PC-3 (cell line): ENCODE data around the gene KLHDC3. TPM values are rescaled to one million over a fixed set of nuclear protein-coding genes. Genes with fewer than 3 reads are reported as not detected.

Source experiments
- ATAC-seq: fragments of 200-7000 bp; cut with Tn5 transposase; 2 replicates; pipeline ENCODE4 v1.9.1; 2020; ENCODE audit warnings: mild to moderate bottlenecking, moderate library complexity
- BruUV-seq: library from RNA; stranded (reverse); fragments of 400-500 nt; replicated peaks from 2 replicates; lab custom pipeline; 2021; lab: Mats Ljungman, UMichigan
- CTCF ChIA-PET: fragments of 300-600 bp; sonication (Branson Sonifier 250); formaldehyde crosslinking; loops from one replicate; lab custom pipeline; 2022; ENCODE audit warnings: antibody characterized with exemption; lab: Charles Lee
- POLR2A ChIA-PET: fragments of 300-600 bp; sonication (Branson Sonifier 250); formaldehyde crosslinking; loops from one replicate; lab custom pipeline; 2022; ENCODE audit warnings: antibody characterized with exemption; ENCODE audit not compliant: unreplicated experiment; lab: Charles Lee
- DNase-seq: peaks from one replicate; pipeline ENCODE4 v3.0.0-alpha.2; 2015
- H2AFZ ChIP-seq: fragments of 300-600 bp; sonication (generic); 2 replicates; pipeline ENCODE4 v1.6.0; 2016; ENCODE audit warnings: antibody characterized with exemption, low read length
- H3F3A ChIP-seq: fragments of 300-600 bp; sonication (generic); one replicate; pipeline ENCODE4 v1.6.0; 2017; ENCODE audit warnings: antibody characterized with exemption, low read length, control low read depth, mild to moderate bottlenecking; ENCODE audit not compliant: unreplicated experiment
- H3K27ac ChIP-seq: fragments of 300-600 bp; sonication (generic); 2 replicates; pipeline ENCODE4 v1.5.1; 2016; ENCODE audit warnings: mild to moderate bottlenecking, low read length
- H3K27me3 ChIP-seq: fragments of 300-600 bp; sonication (generic); 2 replicates; pipeline ENCODE4 v1.6.1; 2016; ENCODE audit warnings: low read length, mixed read lengths
- H3K36me3 ChIP-seq: fragments of 300-600 bp; sonication (generic); 2 replicates; pipeline ENCODE4 v1.6.1; 2016; ENCODE audit warnings: low read depth, mixed run types, low read length, mixed read lengths
- H3K4me1 ChIP-seq: fragments of 300-600 bp; sonication (generic); 2 replicates; pipeline ENCODE4 v1.5.1; 2016; ENCODE audit warnings: low read length; ENCODE audit not compliant: insufficient read depth
- H3K4me2 ChIP-seq: fragments of 300-600 bp; sonication (generic); 2 replicates; pipeline ENCODE4 v1.6.0; 2016; ENCODE audit warnings: low read length
- H3K4me3 ChIP-seq: fragments of 300-600 bp; sonication (generic); 2 replicates; pipeline ENCODE4 v1.5.1; 2016; ENCODE audit warnings: mild to moderate bottlenecking, low read length, mixed read lengths
- H3K79me2 ChIP-seq: fragments of 300-600 bp; sonication (generic); 2 replicates; pipeline ENCODE4 v1.6.1; 2017; ENCODE audit warnings: low read length, mixed read lengths
- H3K9ac ChIP-seq: fragments of 300-600 bp; sonication (generic); 2 replicates; pipeline ENCODE4 v1.6.0; 2016; ENCODE audit warnings: mild to moderate bottlenecking, low read length
- H3K9me2 ChIP-seq: fragments of 300-600 bp; sonication (generic); replicated peaks from 2 replicates; pipeline ENCODE4 v1.6.1; 2016; ENCODE audit warnings: mixed run types, low read length, mixed read lengths
- H3K9me3 ChIP-seq: fragments of 300-600 bp; sonication (generic); 2 replicates; pipeline ENCODE4 v1.6.1; 2016; ENCODE audit warnings: low read length, mixed read lengths
- H4K20me1 ChIP-seq: fragments of 300-600 bp; sonication (generic); 2 replicates; pipeline ENCODE4 v1.6.1; 2016; ENCODE audit warnings: low read length, mixed read lengths
- EZH2 ChIP-seq: fragments of 300-600 bp; sonication (generic); IDR thresholded peaks from one replicate; pipeline ENCODE4 v1.6.1; 2017; ENCODE audit warnings: antibody characterized with exemption, mild to moderate bottlenecking, low read length; ENCODE audit not compliant: unreplicated experiment
- EZH2phosphoT487 ChIP-seq: fragments of 300-600 bp; sonication (generic); IDR thresholded peaks from 2 replicates; pipeline ENCODE4 v1.6.1; 2018; ENCODE audit warnings: mild to moderate bottlenecking, antibody characterized with exemption, low read length, borderline replicate concordance
- intact Hi-C: fragments of 100-400 bp; cut with micrococcal nuclease; formaldehyde crosslinking; loops from 2 replicates; pipeline ENCODE4 v1.9.0; 2023
- total RNA-seq: library from RNA; depleted of rRNA; stranded (reverse); fragments of >200 nt; gene quantifications from 2 replicates; pipeline ENCODE4 v1.2.3, GENCODE V29; 2014
- TF ChIP-seq, protein P1 (sequence below): fragments of 300-600 bp; sonication (generic); conservative IDR thresholded peaks from 2 replicates; pipeline ENCODE4 v1.5.1; 2017; ENCODE audit warnings: antibody characterized with exemption, low read depth, mild to moderate bottlenecking, low read length

Gene KLHDC3
- total RNA-seq, 1 experiment from 2014 or later = 76.0 TPM

DNA sequence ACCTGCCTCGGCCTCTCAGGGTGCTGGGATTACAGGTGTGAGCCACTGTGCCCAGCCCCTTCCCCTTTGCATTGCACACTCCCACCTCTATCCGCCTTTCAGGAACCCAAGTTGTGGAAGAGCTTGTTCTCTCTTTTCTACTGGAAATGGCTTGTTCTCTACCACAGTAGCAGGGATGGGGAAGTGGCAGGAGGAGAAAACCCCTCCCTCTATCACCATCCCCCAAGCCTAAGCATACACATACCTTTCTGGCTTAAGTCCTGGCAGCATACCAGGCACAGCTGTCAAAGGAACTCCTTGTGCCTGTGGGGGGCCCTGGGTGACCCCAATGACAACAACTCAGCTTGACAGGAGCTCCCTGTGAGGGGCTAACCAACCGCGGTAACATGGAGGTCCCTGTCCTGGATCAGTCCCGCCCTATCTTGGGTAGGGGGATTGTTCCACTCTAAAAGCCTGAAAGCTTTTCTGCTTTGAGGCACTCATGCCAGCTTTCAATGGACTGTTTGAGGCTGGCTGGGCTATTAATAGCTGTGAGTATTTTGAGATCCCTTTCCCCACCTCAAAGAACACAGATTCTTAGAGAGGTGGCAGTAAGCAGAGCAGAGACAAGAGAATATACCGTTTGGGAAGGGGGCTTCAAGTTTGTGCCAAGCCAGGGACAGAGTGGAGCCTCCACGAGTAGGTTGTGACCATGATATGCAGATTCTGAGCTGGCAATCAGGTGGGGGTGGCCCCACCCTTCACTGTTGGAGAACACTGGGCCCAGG, 2.3 kb downstream of the KLHDC3 start:
- no peaks in the 10 kb centered on the region for H4K20me1 ChIP-seq
- DNase-seq (no peak), ATAC-seq (no peak)
- peaks cover 23% of the 10 kb centered on the region; the same call in 1 of the 2 replicates for H3K36me3 ChIP-seq
- H3K9me3 ChIP-seq = no peaks in the 10 kb centered on the region
- H3K9me2 ChIP-seq = no peaks in the 10 kb centered on the region
- no peak overlapping the region for H3K4me3 ChIP-seq
- no peaks in the 10 kb centered on the region for H3F3A ChIP-seq
- H2AFZ ChIP-seq = no peak overlapping the region
- no peaks in the 10 kb centered on the region for H3K27me3 ChIP-seq
- BruUV-seq = no TSS peak
- H3K27ac ChIP-seq = no peak overlapping the region
- H3K9ac ChIP-seq = no peak overlapping the region
- intact Hi-C loops = no loop called here
- H3K4me1 ChIP-seq = peaks cover 30% of the 10 kb centered on the region
- H3K4me2 ChIP-seq = no peak overlapping the region
- ChIA-PET CTCF (no interaction called here), POLR2A (no interaction called here)
- peaks cover 51% of the 10 kb centered on the region for H3K79me2 ChIP-seq
- TF ChIP-seq EZH2phosphoT487 (no peak), EZH2 (no peak)
- TF ChIP-seq, protein P1, sequence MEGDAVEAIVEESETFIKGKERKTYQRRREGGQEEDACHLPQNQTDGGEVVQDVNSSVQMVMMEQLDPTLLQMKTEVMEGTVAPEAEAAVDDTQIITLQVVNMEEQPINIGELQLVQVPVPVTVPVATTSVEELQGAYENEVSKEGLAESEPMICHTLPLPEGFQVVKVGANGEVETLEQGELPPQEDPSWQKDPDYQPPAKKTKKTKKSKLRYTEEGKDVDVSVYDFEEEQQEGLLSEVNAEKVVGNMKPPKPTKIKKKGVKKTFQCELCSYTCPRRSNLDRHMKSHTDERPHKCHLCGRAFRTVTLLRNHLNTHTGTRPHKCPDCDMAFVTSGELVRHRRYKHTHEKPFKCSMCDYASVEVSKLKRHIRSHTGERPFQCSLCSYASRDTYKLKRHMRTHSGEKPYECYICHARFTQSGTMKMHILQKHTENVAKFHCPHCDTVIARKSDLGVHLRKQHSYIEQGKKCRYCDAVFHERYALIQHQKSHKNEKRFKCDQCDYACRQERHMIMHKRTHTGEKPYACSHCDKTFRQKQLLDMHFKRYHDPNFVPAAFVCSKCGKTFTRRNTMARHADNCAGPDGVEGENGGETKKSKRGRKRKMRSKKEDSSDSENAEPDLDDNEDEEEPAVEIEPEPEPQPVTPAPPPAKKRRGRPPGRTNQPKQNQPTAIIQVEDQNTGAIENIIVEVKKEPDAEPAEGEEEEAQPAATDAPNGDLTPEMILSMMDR = no peak

DNA sequence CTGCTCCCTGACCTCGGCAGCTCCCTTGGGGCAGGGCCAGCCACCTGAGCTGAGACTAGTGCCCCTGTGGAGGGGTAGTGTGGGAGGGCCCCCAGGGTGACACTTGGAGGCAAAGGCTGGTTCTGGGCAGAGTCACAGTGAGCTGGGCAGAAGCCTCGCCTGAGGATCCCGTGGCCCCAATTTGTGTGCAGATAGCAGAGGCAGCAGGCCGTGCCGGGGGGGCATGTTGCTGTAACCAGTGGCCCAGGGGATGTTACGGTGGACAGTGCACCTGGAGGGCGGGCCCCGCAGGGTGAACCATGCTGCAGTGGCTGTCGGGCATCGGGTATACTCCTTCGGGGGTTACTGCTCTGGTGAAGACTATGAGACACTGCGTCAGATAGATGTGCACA, 2.9 kb downstream of the KLHDC3 start:
- Histone ChIP-seq H3K9me2 (no peaks in the 10 kb centered on the region), H3K79me2 (peaks cover 49% of the 10 kb centered on the region), H3K4me1 (peaks cover 28% of the 10 kb centered on the region), H3K36me3 (peaks cover 18% of the 10 kb centered on the region; the same call in 1 of the 2 replicates), H3K4me2 (no peak overlapping the region), H2AFZ (no peak overlapping the region), H3K9me3 (no peaks in the 10 kb centered on the region), H3K27me3 (no peaks in the 10 kb centered on the region), H4K20me1 (no peaks in the 10 kb centered on the region), H3K4me3 (no peak overlapping the region), H3K9ac (no peak overlapping the region), H3K27ac (no peak overlapping the region), H3F3A (no peaks in the 10 kb centered on the region)
- no peak for TF ChIP-seq EZH2
- TF ChIP-seq EZH2phosphoT487 = no peak
- TF ChIP-seq, protein P1 = no peak
- ChIA-PET CTCF (no interaction called here), POLR2A (no interaction called here)
- no peak for DNase-seq
- intact Hi-C loops = no loop called here
- no peak for ATAC-seq
- no TSS peak for BruUV-seq

DNA sequence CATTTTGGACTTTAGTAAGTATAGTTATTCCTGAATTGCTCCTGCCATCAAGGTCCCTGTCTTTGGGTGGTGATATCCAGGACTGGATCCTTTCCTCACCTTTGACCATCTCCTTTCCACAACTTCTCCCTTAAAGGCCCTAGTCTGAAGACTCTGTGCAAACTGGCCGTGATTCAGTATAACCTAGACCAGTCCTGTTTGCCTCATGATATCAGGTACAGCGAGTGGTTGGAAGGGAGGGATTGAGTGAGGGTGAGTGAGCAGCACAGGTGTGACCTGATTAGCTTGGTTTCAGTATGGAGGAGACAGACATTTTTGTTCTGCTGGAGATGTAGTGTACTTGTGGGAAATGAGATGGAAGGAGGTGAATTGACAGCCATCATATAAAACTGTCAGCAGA, 5.1 kb downstream of the KLHDC3 start:
- intact Hi-C loops = no loop called here
- Histone ChIP-seq H3K27ac (no peak overlapping the region), H3K27me3 (no peaks in the 10 kb centered on the region), H3K9me2 (no peaks in the 10 kb centered on the region), H3K9ac (no peak overlapping the region), H2AFZ (no peak overlapping the region), H4K20me1 (no peaks in the 10 kb centered on the region), H3K9me3 (no peaks in the 10 kb centered on the region), H3K4me1 (peaks cover 20% of the 10 kb centered on the region), H3K79me2 (peaks cover 53% of the 10 kb centered on the region), H3K4me3 (no peak overlapping the region), H3K36me3 (peaks cover 15% of the 10 kb centered on the region), H3K4me2 (no peak overlapping the region), H3F3A (no peaks in the 10 kb centered on the region)
- POLR2A ChIA-PET = no interaction called here
- CTCF ChIA-PET = no interaction called here
- no TSS peak for BruUV-seq
- ATAC-seq = no peak
- no peak for DNase-seq
- TF ChIP-seq EZH2 (no peak), EZH2phosphoT487 (no peak)
- TF ChIP-seq, protein P1 = no peak
